OCI-LY3 (cell line): ENCODE measurements around the gene PSMD10.

Source experiments
- EZH2phosphoT487 ChIP-seq: fragments of 200-600 bp; shearing (Covaris generic); IDR thresholded peaks from 2 replicates; pipeline ENCODE4 v1.6.1; 2018; ENCODE audit warnings: antibody characterized with exemption, mixed run types, low read depth
- TF ChIP-seq, protein P1 (sequence below): fragments of 200-600, 300-600 bp; sonication (generic); IDR thresholded peaks from 2 replicates; pipeline ENCODE4 v1.5.1; 2014; ENCODE audit warnings: antibody characterized with exemption, low read length, low read depth

DNA sequence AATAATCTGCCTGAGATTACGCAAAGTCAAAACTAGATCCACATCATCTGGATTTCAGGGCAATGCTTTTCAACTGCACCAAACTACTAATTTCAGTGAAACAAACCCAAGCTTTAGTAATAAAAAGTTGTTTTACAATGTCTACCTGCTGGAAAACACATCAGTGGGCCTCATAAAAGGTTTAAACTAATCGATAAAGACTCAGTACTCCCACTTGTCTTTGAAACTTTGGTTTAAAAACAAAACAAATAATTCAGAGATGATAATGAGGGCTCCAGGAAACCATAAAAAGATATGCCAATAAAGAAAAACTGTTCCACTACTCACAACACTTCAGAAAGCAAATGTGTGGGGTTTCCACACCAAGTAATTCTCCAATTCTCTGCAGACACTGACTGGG, 10.2 kb downstream of the PSMD10 start:
- TF ChIP-seq, protein P1, sequence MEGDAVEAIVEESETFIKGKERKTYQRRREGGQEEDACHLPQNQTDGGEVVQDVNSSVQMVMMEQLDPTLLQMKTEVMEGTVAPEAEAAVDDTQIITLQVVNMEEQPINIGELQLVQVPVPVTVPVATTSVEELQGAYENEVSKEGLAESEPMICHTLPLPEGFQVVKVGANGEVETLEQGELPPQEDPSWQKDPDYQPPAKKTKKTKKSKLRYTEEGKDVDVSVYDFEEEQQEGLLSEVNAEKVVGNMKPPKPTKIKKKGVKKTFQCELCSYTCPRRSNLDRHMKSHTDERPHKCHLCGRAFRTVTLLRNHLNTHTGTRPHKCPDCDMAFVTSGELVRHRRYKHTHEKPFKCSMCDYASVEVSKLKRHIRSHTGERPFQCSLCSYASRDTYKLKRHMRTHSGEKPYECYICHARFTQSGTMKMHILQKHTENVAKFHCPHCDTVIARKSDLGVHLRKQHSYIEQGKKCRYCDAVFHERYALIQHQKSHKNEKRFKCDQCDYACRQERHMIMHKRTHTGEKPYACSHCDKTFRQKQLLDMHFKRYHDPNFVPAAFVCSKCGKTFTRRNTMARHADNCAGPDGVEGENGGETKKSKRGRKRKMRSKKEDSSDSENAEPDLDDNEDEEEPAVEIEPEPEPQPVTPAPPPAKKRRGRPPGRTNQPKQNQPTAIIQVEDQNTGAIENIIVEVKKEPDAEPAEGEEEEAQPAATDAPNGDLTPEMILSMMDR = no peak
- TF ChIP-seq EZH2phosphoT487 = no peak
